Omental fat pad (tissue), 4 donors: Measurements from ENCODE around the gene CEBPG. TPM values are rescaled to one million over a fixed set of nuclear protein-coding genes. Genes with fewer than 3 reads are reported as not detected.

Experiments used
- ATAC-seq: fragments of 150-250 bp; one replicate; pipeline ENCODE4 v1.9.1; 2016; ENCODE audit warnings: mild to moderate bottlenecking, moderate library complexity; ENCODE audit not compliant: low FRiP score
- DNase-seq: peaks from one replicate; pipeline ENCODE4 v3.0.0-alpha.2; 2019; ENCODE audit warnings: low spot score
- total RNA-seq, 4 donors: library from RNA; depleted of rRNA; stranded (reverse); fragments of >200 nt; gene quantifications; one replicate each; pipeline ENCODE4 v1.1.0, GENCODE V29; 2016
- TF ChIP-seq, protein P1 (sequence below), 3 donors: fragments of 450-650 bp; IDR thresholded peaks; one replicate each; pipeline ENCODE4 v1.5.1; 2016 to 2017; ENCODE audit warnings: antibody characterized with exemption in 3 of 3, mild to moderate bottlenecking in 3 of 3, moderate library complexity in 2 of 3

The CEBPG gene
- total RNA-seq, 4 donors from 2014 or later: 19.4 to 41.1 (median 30.0) TPM

DNA sequence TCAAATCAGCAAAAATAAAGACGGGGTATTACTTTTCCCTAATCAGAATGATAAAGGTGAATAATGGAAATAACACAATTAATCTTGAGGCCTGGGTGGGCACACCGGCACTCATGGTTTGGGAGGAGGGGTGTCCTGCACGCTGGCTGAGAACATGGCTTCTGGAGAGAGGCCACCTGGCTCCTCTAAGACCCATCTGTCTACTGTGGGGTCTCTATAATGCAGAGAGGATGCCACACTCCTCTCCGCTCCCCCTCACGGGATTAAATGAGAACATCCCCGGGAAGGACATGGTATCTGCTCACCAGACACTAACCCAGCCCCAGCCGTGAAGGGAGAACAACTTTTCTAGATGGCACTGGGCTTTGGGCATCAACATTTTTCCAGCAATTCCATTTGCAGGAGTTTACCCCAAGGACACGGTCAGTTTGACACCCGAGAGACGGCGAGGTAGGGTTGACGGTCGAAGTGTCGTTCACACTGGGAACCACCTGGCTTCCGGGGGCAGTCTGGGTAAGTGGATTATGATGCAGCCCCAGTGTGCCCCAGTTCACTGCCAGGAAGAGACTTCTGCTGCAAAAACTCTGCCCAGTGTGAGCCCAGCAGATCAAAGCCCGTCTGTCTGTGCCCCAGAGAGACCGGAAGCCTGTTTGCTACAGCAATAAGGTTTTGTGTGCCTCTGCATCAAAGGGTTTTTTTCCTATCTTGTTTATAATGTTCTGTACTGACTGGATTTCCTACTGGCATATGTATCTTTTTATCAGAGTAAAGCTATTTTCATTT lies 56.6 kb downstream of the CEBPG start:
- TF ChIP-seq, protein P1, sequence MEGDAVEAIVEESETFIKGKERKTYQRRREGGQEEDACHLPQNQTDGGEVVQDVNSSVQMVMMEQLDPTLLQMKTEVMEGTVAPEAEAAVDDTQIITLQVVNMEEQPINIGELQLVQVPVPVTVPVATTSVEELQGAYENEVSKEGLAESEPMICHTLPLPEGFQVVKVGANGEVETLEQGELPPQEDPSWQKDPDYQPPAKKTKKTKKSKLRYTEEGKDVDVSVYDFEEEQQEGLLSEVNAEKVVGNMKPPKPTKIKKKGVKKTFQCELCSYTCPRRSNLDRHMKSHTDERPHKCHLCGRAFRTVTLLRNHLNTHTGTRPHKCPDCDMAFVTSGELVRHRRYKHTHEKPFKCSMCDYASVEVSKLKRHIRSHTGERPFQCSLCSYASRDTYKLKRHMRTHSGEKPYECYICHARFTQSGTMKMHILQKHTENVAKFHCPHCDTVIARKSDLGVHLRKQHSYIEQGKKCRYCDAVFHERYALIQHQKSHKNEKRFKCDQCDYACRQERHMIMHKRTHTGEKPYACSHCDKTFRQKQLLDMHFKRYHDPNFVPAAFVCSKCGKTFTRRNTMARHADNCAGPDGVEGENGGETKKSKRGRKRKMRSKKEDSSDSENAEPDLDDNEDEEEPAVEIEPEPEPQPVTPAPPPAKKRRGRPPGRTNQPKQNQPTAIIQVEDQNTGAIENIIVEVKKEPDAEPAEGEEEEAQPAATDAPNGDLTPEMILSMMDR (IDR thresholded peaks at IDR 0.05): no peak
- ATAC-seq (no peak), DNase-seq (no peak)

DNA sequence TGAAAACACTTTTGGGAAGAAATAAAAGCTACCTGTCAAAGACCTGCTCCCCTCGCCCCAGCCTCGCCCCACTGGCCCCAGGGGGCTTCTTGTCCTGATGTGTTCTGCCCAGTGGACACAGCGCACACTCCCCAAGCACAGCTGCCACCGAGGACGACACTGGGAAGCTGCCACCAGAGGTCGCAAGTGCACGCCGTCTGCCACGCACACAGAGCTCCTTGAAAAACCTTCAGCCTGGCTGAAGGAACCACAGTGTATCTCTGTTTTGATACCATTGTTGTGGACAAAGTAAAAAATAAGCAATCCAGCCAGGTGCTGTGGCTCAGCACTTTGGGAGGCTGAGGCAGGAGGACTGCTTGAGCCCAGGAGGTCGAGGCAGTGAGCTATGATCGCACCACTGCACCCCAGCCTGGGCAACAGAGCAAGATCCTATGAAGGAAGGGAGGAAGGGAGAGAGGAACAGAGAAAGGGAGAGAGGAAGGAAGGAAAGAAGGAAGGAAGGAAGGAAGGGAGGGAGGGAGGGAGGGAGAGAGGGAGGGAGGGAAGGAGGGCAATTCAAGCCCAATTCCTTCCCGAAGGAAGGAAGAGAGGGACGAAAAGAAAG lies 57.3 kb downstream of the CEBPG start:
- no peak for ATAC-seq
- TF ChIP-seq, protein P1 (IDR thresholded peaks at IDR 0.05): no peak
- no peak for DNase-seq

DNA sequence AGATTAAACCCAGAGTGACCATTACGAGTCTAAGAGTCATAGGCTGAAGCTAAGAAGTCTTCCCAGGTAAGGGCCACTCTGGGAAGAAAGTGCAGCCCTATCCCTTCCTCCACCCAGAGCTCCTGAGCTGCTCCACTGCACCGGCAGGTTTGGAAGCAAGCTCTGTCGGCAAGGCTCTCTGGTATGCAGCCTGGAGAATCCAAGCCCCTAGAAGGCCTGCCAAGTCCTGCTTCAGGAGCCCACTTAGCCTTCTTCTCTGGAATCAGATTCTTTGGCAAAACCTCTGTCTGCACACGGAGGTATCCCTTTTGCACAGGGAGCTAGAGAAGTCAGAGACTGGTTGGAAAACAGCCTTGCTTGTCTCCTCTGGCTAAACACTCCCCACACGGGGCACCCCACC lies 58.5 kb downstream of the CEBPG start:
- DNase-seq: no peak
- TF ChIP-seq, protein P1 (IDR thresholded peaks at IDR 0.05): no peak

More for the DNA sequence above, 58.5 kb downstream of the CEBPG start:
- no peak for ATAC-seq

Other genes with a start within 250 kb of the CEBPG start
- not detected for gene WDR88, start 241.6 kb upstream of the CEBPG start, total RNA-seq
- 10 to 100 TPM; 19.1 to 61.8 (median 28.3) TPM for gene LRP3, start 179.4 kb upstream of the CEBPG start, total RNA-seq
- 100 to 1,000 TPM in 1 of 4 donors, 10 to 100 TPM in 3; 12.9 to 150 (median 33.1) TPM for gene SLC7A10, start 147.9 kb upstream of the CEBPG start, total RNA-seq
- gene CEBPA, start 71.2 kb upstream of the CEBPG start, total RNA-seq: 100 to 1,000 TPM; 100 to 567 (median 166) TPM
- 10 to 100 TPM; 78.9 to 99.3 (median 89.8) TPM for gene PEPD, start 148.1 kb downstream of the CEBPG start, total RNA-seq
- gene CHST8, start 248.2 kb downstream of the CEBPG start, total RNA-seq: 1 to 10 TPM in 3 of 4 donors, not detected in 1; 1.3 to 4.8 (median 1.4) TPM